ENCODE data around the gene LYAR.
"Not testable (repeated sequence)": the region's sequence is repeated elsewhere in the genome, so short reads cannot be mapped to it uniquely, and the experiment has no call there.

Gene LYAR

DNA sequence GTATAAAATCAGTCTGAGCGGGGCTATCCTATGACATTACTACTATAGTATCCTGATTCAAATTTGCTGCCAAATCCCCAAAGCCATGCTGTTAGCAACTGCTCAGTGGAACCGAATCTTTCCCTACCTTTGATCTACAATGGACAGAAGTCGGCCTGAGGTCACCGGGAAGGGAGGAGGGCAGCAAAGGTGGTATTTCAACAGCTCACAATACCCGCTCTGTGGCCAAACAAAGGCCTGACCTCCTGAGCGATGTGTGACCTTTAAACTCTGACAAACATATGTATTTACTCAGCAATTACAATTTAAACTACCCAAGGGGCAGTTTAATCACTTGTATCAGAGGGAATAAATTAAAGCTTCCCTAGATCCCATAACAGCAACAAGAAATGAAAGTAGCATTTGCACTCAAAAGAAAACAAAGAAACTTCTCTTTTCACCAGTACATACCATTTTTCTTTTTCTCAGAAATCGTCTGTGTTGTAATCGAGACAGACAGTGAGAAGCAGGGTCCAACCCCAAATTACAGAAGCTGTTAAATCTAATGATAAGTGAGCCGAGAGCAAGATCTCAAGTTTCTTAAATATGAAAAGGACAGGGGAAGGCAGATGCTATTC lies 30.4 kb downstream of the LYAR start:
- DNase-seq, result no peak

- DNase-seq, result not testable (repeated sequence)
These were observed 32.2 kb downstream of the LYAR start for GRCh38 chr4:4257705-4258104.

GRCh38 chr4:4256799-4257198 lies 33.2 kb downstream of the LYAR start:
- no peak for DNase-seq

DNA sequence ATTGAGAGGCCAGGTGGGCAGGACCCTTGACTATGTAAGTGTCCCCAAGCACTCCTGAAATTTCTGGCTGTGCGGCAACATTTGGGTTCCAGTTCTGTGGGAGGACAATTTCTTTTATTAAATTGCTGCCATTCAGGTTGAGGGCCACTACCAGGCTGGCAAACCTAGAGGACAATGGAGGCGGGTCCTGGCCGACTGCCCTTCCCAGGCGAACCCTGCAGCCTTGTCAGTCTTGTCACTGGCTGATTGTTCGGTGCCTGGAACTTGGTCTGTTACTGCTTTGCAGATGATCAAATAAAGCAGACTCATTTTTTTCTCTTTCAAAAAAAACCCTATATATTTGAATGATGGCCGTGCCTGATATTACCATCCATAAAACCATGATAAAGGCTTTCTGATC lies 35.3 kb downstream of the LYAR start:
- DNase-seq, result no peak

DNA sequence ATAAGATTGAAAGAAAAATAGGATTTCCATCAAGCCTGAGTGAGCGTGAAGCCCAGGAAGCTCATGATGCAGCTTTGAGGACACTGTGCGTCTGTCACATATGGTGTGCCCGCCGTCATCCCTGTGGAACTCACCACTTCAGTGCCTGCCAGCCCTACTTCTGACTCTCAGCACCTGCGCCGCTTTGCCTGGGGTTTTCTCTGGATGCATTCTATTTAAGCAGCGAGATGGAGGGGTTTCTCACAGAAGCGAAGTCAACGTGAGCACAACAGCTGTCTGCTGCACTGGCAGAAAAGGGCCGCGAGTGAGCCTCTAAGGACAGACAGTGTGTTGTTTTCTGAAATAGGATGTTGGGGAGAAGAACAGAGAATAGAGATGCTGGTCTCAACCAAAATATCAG lies 35.8 kb downstream of the LYAR start:
- no peak for DNase-seq

DNA sequence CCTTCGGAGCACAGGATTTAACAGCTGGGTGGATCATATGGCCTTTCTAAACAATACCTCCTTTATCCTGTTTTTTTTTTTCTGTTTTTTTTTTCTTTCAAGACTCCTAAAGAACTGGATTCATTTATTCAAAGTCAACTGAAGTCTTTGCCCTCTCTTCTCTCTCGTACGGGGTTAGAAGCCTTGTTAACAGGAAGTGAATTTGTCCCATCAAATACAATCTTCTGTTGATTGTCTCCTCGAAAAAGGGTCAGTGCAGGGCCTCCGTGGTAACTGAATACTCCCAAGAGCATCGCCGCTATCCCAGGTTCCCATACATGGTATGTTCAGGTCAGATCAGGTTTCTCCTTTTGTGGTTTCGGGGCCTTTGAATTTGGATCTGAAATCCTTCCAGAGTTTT lies 40.1 kb downstream of the LYAR start:
- no peak for DNase-seq

- DNase-seq, result not testable (repeated sequence)
These were observed 40.6 kb downstream of the LYAR start for GRCh38 chr4:4249342-4249741.

DNA sequence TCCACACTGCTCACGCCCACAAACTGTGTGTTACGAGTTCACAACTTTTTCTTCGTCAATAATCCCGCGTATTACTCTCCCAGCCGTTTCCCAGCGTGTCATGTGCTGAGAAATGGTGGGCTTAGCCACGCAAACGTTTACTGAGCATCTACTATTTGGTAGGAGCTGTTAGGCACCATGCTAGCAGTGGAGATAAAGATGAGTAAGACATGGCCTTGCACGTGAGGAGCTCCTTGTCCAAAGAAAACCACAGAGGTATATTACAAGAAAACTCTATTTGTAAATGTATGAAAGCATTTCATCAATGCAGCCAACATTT lies 41.1 kb downstream of the LYAR start:
- no peak for DNase-seq

GRCh38 chr4:4248029-4248884 lies 41.7 kb downstream of the LYAR start, which contains the start of gene TMEM128:
Gene TMEM128, minus strand, starts transcription at chr4:4248223. Its CDS starts 21 bp downstream, at chr4:4248202.
- DNase-seq, result peak; percentile 73

DNA sequence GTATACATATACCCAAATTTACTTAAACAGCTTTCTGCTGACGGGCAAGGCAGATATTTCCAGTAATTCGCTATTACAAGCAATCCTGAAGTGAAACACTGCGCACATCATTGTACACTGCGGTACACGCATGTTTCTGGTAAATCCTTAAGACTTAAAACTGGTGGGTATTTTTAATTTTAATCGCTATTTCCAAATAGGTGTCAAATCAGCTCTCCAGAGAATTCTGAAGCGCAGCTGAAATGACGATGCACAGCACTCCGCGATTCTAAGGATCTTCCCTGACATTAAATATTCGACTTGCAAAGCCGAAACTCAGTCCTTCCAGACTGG lies 42.3 kb downstream of the LYAR start:
- DNase-seq, result no peak

- DNase-seq, result no peak
These were observed 44.8 kb downstream of the LYAR start for GRCh38 chr4:4245172-4245571.

GRCh38 chr4:4239551-4239950 lies 50.4 kb downstream of the LYAR start:
- DNase-seq, result not testable (repeated sequence)

GRCh38 chr4:4233610-4234009 lies 56.3 kb downstream of the LYAR start:
- no peak for DNase-seq

DNA sequence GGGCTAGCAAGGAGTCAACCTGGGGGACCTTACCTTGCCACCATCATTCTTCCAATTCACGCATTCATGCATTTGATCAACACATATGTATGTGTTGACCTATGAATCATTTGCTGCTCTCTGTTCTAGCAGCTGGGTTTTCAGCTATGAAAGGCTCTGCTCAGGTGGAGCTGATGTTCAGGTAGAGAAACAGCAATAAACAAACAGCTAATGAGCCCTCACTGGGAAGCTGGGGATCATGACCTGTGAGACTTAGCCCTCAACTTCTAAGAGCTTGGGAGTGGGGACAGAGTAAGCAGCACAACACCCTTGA lies 61.6 kb downstream of the LYAR start:
- DNase-seq, result no peak

DNA sequence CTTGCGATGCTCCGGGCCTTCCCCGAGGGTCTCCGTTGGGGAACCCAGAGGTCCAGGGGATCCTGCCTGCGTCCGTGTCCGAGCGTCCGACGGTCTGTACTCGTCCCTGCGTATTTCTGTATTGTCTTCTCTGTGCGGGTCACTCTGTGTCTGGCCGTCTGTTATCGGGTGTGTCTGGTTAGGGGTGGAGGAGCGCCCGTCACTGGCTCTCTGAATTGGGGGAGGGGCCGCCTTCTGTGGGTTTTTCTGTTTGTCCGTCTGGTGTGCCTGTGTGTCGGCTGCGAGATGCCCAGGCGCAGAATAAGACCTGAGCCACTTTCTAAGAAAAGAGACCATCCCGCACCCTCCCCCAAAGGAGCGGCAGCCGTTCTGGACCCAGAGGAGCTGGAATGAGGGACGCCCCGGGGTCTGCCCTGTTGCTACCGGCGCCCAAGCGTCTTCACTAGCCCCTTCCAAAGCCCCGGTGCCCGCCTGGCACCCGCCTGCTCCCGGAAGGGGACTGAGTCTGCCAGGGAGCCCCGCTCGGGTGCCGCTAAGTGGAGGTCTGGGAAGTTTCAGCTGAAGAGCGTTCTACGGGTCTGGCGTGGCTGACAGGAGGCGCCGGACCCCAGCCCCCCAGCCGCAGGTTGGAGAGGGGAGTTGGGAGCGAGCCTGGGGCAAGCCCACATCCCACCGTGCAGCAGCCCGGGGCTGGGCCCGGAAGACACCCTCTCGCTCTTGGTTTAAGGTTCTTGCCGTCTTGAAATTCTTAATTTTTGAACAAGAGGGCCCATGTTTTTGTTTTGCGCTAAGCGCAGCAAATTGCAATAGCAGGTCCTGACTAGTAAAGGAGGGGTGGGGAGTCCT lies 62.2 kb downstream of the LYAR start:
- DNase-seq, result no peak

DNA sequence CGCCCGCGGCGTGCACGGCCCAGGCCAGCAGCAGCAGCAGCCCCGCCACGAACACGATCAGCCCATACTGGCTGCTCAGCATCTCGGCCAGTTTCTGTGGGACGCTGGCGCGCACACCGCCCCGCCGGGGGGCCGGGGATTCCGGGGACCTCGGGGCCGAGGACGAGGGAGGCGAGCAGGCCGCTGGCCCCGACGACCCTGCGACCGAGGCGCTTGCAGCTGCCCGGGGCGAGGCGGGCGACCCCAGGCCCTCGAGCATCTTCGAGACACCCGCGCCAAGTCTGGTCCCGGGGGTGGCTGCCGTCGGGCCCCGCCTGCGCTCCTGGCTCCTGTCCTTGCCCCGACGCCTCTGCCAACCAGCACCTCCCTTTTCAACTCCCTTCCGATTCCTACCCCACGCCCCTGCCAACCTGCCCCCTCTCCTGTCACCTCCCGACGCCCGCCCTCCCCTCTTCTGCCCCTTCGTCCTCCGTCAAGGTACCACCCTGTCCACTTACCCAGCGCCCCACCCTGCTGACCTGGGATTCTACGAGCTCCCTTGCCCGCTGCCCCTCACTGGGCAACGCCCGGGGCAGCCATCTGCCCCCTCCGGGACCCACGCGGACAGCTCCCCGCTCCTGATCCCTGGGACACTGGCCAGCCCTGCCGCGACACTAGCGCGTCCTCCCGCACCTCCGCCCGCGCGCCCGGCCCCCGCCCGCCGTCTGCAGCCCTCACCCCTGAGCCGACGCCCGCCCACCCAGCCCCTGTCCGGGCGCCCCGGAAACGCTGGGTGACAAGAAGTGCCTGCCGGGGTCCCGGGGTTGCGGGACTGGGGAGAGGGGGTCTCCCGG lies 63.1 kb downstream of the LYAR start, which contains the start of gene OTOP1:
TSS of gene OTOP1 (minus strand) at position 324 of the 833 bp plus-strand sequence. CDS start at position 259, 65 bp downstream.
- no peak for DNase-seq

GRCh38 chr4:4225915-4226605 lies 63.9 kb downstream of the LYAR start:
- no peak for DNase-seq
